Mucosa of rectum (tissue), 2 donors: ENCODE measurements around the gene AKAP7.
"Not testable (repeated sequence)": the region's sequence is repeated elsewhere in the genome, so short reads cannot be mapped to it uniquely, and the experiment has no call there.

ENCODE experiments used
- H3K27ac ChIP-seq, 2 donors: one replicate each; pipeline ENCODE4 v1.7.0; 2013; ENCODE audit warnings: inconsistent platforms in 2 of 2, low read depth in 2 of 2, low read length in 2 of 2
- H3K27me3 ChIP-seq, 2 donors: one replicate each; pipeline ENCODE4 v1.7.0; 2013; ENCODE audit warnings: low read length in 2 of 2; ENCODE audit not compliant: control insufficient read depth in 2 of 2, insufficient read depth in 2 of 2
- H3K36me3 ChIP-seq, 2 donors: one replicate each; pipeline ENCODE4 v1.7.0; 2013; ENCODE audit warnings: low read length in 2 of 2; ENCODE audit not compliant: control insufficient read depth in 2 of 2, insufficient read depth in 2 of 2
- H3K4me1 ChIP-seq, 2 donors: one replicate each; pipeline ENCODE4 v1.7.0; 2013; ENCODE audit warnings: low read length in 2 of 2, mild to moderate bottlenecking in 1 of 2; ENCODE audit not compliant: control insufficient read depth in 2 of 2, insufficient read depth in 2 of 2
- H3K4me3 ChIP-seq, 2 donors: one replicate each; pipeline ENCODE4 v1.7.0; 2013; ENCODE audit warnings: low read length in 2 of 2
- H3K9ac ChIP-seq, 2 donors: one replicate each; pipeline ENCODE4 v1.7.0; 2013; ENCODE audit warnings: low read length in 2 of 2, low read depth in 1 of 2, mild to moderate bottlenecking in 1 of 2
- H3K9me3 ChIP-seq, 2 donors: one replicate each; pipeline ENCODE4 v1.7.0; 2013; ENCODE audit warnings: low read length in 2 of 2; ENCODE audit not compliant: control insufficient read depth in 2 of 2
- donor health status: healthy.
- donor health status: Normal muscosa, but diverticular disease.

AKAP7 gene

DNA sequence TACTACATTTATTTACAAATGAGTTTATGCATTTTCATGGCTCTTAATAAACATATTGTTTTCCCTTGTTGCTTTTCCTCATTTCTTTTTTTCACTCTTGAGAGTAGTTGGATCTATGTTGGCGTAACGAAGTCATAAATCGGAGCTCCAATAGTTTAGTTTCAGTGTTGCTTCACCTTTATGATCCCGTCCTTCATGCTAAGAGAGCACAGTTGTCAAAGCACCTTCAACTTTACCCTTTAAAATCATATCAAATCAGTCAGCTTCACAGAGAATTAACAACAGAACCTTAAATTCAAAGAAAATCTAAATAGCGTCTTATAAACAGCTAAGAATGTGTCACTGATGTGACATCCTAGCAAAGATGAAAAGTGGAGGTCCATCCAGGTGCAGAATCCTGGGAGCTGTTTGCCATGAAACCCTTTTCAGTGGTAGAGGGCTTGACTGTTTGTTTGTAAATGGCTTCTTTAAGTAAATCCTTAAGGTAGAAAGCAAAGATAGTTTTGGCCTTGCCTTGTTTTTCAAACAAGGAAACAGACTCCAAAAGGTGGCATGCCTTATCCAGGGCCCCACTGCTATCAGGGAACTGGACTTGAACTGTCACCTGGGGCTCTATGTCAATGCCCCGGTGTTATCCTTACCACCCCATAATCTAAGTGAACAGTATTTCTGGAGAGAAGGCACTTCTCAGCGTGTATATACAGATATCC is 148.4 kb downstream of the AKAP7 start:
- no peak overlapping the region for H3K4me3 ChIP-seq
- no peaks in the 10 kb centered on the region for H3K27me3 ChIP-seq
- H3K4me1 ChIP-seq: no peaks in the 10 kb centered on the region
- no peak overlapping the region for H3K9ac ChIP-seq
- H3K36me3 ChIP-seq: peaks cover 8 to 23% of the 10 kb centered on the region in 2 donors
- H3K9me3 ChIP-seq: no peaks in the 10 kb centered on the region
- H3K27ac ChIP-seq: no peak overlapping the region

DNA sequence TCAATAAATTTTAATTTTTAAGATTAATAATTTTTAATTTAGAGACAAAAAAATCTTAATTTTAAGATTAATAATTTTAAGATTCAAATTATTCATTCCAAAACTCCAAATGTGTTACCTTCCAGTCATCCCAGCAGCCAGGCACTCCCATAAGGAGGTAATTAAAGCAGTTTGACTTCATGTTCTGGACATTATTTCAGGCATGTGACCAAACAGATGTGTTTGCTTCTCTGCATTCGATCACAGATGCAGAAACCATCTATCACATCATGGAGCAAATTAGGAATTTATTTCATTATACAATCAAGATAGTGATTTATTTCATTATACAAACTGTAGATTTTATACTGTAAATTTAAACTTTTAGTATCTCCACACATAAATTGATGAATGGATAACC is 150.3 kb downstream of the AKAP7 start:
- Histone ChIP-seq H3K27ac (no peak overlapping the region), H3K27me3 (no peaks in the 10 kb centered on the region), H3K4me3 (no peak overlapping the region), H3K4me1 (no peaks in the 10 kb centered on the region), H3K9ac (no peak overlapping the region), H3K36me3 (peaks cover 8 to 23% of the 10 kb centered on the region in 2 donors), H3K9me3 (no peaks in the 10 kb centered on the region)

- no peaks in the 10 kb centered on the region for H3K4me1 ChIP-seq
- H3K9me3 ChIP-seq: no peaks in the 10 kb centered on the region
- no peak overlapping the region for H3K27ac ChIP-seq
- H3K36me3 ChIP-seq: peaks cover 8 to 19% of the 10 kb centered on the region in 2 donors
- H3K4me3 ChIP-seq: no peak overlapping the region
- H3K27me3 ChIP-seq: no peaks in the 10 kb centered on the region
- no peak overlapping the region for H3K9ac ChIP-seq
Measured at GRCh38 chr6:131286469-131287040, 151.3 kb downstream of the AKAP7 start.

DNA sequence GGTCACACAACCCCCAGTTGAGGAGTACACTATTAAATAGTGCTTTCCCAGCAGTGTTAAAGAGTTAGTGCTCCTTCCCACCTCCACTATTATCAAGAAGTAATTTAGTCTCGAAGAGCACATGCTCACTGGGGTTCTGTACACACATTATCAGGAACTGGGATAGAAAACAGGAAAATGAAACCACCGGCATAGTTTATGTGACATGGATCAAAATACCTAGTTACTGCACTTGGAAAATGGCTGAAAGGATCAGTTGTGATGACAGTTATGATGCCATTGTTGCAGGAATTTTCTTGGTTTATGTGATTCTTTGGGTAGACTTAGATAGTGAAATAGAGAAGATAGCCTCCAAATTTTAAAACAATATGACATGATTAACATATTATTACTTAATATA is 152.9 kb downstream of the AKAP7 start:
- Histone ChIP-seq H3K27me3 (no peaks in the 10 kb centered on the region), H3K27ac (no peak overlapping the region), H3K9ac (no peak overlapping the region), H3K36me3 (peaks cover 6 to 12% of the 10 kb centered on the region in 2 donors), H3K4me3 (no peak overlapping the region), H3K9me3 (no peaks in the 10 kb centered on the region), H3K4me1 (peaks cover 0 to 5% of the 10 kb centered on the region in 2 donors)

DNA sequence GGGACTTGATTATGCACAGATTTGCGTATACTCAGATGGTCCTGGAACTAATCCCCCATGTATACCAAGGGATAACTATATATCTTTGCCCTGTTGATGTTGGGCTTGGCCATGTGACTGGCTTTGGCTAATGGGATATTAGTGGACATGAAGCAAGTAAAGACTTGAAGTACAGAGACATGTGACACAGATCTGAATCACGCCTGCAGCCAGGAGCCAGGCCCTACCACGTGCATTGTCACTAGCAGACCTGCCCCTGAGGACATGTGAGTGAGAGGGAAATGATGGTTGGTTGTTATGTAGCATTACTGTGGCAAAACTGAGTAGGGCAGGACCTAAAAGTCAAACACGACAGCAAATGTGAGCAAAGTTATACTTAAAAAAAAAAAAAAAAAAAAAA is 155.7 kb downstream of the AKAP7 start:
- H3K9ac ChIP-seq: no peak overlapping the region
- H3K9me3 ChIP-seq: no peaks in the 10 kb centered on the region

DNA sequence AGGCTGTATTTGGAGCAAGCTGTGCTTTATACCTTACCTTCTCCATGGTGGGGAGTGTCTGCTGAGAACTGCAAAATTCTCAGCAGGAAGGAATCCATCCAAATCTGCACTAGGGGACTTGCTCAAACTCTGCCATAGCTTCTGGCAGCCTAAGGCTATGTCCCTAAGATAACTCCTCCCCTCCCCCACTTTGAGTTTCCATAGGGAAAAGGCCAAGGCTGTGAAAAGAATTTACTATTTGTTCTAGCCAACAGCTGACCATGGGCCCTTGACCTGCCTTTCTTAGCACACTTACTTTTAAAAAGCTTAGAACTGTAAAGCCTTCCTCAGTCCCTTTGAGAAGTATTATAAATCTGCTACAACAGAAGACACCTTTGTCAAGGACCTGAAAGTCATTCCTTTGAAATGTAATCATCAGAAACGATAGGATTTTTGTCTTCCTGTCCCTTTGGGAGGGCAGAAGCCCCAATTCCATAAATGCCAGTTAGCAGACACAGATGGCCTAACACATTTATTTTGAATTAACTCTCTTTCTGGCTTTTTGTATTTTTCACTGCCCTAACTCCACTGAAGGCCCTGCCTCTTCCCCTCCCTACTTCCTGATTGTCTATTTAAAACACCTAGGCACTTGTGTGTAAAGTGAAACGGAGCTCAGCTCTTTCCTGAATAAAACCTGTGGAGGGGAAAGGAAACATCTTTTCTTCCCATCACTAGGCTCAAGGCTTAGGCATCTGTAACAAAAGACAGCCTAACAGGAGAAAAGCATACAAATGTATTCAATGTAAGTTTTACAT is 157.1 kb downstream of the AKAP7 start:
- Histone ChIP-seq H3K4me1 (peaks cover 0 to 5% of the 10 kb centered on the region in 2 donors), H3K4me3 (no peak overlapping the region), H3K27me3 (no peaks in the 10 kb centered on the region), H3K36me3 (no peaks in the 10 kb centered on the region), H3K9me3 (no peaks in the 10 kb centered on the region), H3K27ac (no peak overlapping the region), H3K9ac (no peak overlapping the region)

More for the DNA sequence above, 155.7 kb downstream of the AKAP7 start:
- no peaks in the 10 kb centered on the region for H3K36me3 ChIP-seq
- no peak overlapping the region for H3K4me3 ChIP-seq
- peaks cover 0 to 5% of the 10 kb centered on the region in 2 donors for H3K4me1 ChIP-seq
- H3K27ac ChIP-seq: no peak overlapping the region
- H3K27me3 ChIP-seq: no peaks in the 10 kb centered on the region

- Histone ChIP-seq H3K27me3 (no peaks in the 10 kb centered on the region), H3K36me3 (no peaks in the 10 kb centered on the region), H3K9me3 (no peaks in the 10 kb centered on the region), H3K9ac (no peak overlapping the region), H3K27ac (no peak overlapping the region), H3K4me3 (no peak overlapping the region), H3K4me1 (peaks cover 0 to 5% of the 10 kb centered on the region in 2 donors)
Measured at GRCh38 chr6:131293472-131293911, 158.2 kb downstream of the AKAP7 start.

- Histone ChIP-seq H3K27ac (no peak overlapping the region), H3K36me3 (no peaks in the 10 kb centered on the region), H3K9ac (no peak overlapping the region), H3K4me1 (peaks cover 0 to 5% of the 10 kb centered on the region in 2 donors), H3K9me3 (no peaks in the 10 kb centered on the region), H3K4me3 (no peak overlapping the region), H3K27me3 (no peaks in the 10 kb centered on the region)
Measured at GRCh38 chr6:131295081-131295480, 159.8 kb downstream of the AKAP7 start.

- H3K4me3 ChIP-seq, H3K9ac ChIP-seq, H3K9me3 ChIP-seq, H3K4me1 ChIP-seq, H3K36me3 ChIP-seq, H3K27ac ChIP-seq, H3K27me3 ChIP-seq: not testable (repeated sequence)
Measured at GRCh38 chr6:131300826-131301225, 165.6 kb downstream of the AKAP7 start.

GRCh38 chr6:131303338-131303930 is 168.2 kb downstream of the AKAP7 start:
- Histone ChIP-seq H3K4me3 (no peak overlapping the region), H3K36me3 (no peaks in the 10 kb centered on the region), H3K4me1 (no peaks in the 10 kb centered on the region), H3K27ac (no peak overlapping the region), H3K9ac (no peak overlapping the region), H3K9me3 (no peaks in the 10 kb centered on the region), H3K27me3 (no peaks in the 10 kb centered on the region)
